ENCODE data around the gene ULBP2.
"Not testable (repeated sequence)": the region's sequence is repeated elsewhere in the genome, so short reads cannot be mapped to it uniquely, and the experiment has no call there.

The ULBP2 gene

GRCh38 chr6:149988550-149989346 lies 46.9 kb downstream of the ULBP2 start:
- Histone ChIP-seq H3K23ac (ENCODE audit: low read depth, low read length, poor library complexity) (peak overlapping the region; percentile 2), H3K18ac (ENCODE audit: low read length) (no peak overlapping the region), H4K8ac (ENCODE audit: low read depth, low read length) (no peak overlapping the region), H2BK15ac (ENCODE audit: low read length) (no peak overlapping the region), H2AFZ (ENCODE audit: low read length) (no peak overlapping the region), H3K4me3 (ENCODE audit: low read length in 2 of 2) (peak overlapping the region in 1 of 2 donors; percentile 3), H3K79me1 (ENCODE audit: low read depth, low read length) (no peaks in the 10 kb centered on the region), H3K9ac (ENCODE audit: low read depth, low read length, poor library complexity) (no peak overlapping the region), H2BK12ac (ENCODE audit: low read length) (no peak overlapping the region), H3K4ac (ENCODE audit: low read length) (no peak overlapping the region), H3K27ac (replicated peaks; ENCODE audit: low read length) (no peak overlapping the region), H2BK120ac (ENCODE audit: low read depth, low read length) (no peak overlapping the region), H3K4me1 (ENCODE audit: control insufficient read depth in 2 of 2, insufficient read depth in 1 of 2, low read depth in 1 of 2, low read length in 2 of 2) (peaks cover 5 to 10% of the 10 kb centered on the region in 2 donors), H3K27me3 (ENCODE audit: control insufficient read depth in 3 of 3, insufficient read depth in 3 of 3, low read depth in 1 of 3, low read length in 3 of 3) (peaks cover 45 to 94% (median 82%) of the 10 kb centered on the region in 3 experiments), H2AK5ac (ENCODE audit: low read depth, low read length) (no peak overlapping the region), H3K14ac (ENCODE audit: low read length) (no peak overlapping the region), H3K9me3 (replicated peaks in 1 of 2; ENCODE audit: control insufficient read depth in 2 of 2, insufficient read depth in 1 of 2, low read depth in 1 of 2, low read length in 2 of 2) (peaks cover 13 to 32% of the 10 kb centered on the region in 2 donors), H3K4me2 (ENCODE audit: insufficient read depth, low read length, poor library complexity, severe bottlenecking) (no peak overlapping the region), H4K91ac (ENCODE audit: low read depth, low read length, poor library complexity) (no peak overlapping the region), H2BK5ac (ENCODE audit: low read length) (no peak overlapping the region), H3K36me3 (replicated peaks in 1 of 2; ENCODE audit: control insufficient read depth in 2 of 2, insufficient read depth in 2 of 2, low read length in 2 of 2) (no peaks in the 10 kb centered on the region)
- WGBS, 2 donors (ENCODE audit: extremely low coverage in 2 of 2, insufficient read length in 2 of 2, insufficient replicate concordance in 1 of 2) = no CpG with 5 or more reads among the region's 17 CpGs
- DNase-seq (ENCODE audit: low spot score) = no peak

- Histone ChIP-seq H3K23ac (ENCODE audit: low read depth, low read length, poor library complexity) (peak overlapping the region; percentile 76), H3K18ac (ENCODE audit: low read length) (peak overlapping the region; percentile 72), H2AFZ (ENCODE audit: low read length) (peak overlapping the region; percentile 87), H2AK5ac (ENCODE audit: low read depth, low read length) (peak overlapping the region; percentile 22), H4K91ac (ENCODE audit: low read depth, low read length, poor library complexity) (no peak overlapping the region), H3K27me3 (ENCODE audit: control insufficient read depth in 3 of 3, insufficient read depth in 3 of 3, low read depth in 1 of 3, low read length in 3 of 3) (peaks cover 40 to 92% (median 75%) of the 10 kb centered on the region in 3 experiments), H2BK120ac (ENCODE audit: low read depth, low read length) (no peak overlapping the region), H3K4me1 (ENCODE audit: control insufficient read depth in 2 of 2, insufficient read depth in 1 of 2, low read depth in 1 of 2, low read length in 2 of 2) (peaks cover 5 to 10% of the 10 kb centered on the region in 2 donors), H3K27ac (replicated peaks; ENCODE audit: low read length) (no peak overlapping the region), H3K4me2 (ENCODE audit: insufficient read depth, low read length, poor library complexity, severe bottlenecking) (no peak overlapping the region), H3K4me3 (ENCODE audit: low read length in 2 of 2) (no peak overlapping the region), H3K9me3 (replicated peaks in 1 of 2; ENCODE audit: control insufficient read depth in 2 of 2, insufficient read depth in 1 of 2, low read depth in 1 of 2, low read length in 2 of 2) (peaks cover 13 to 37% of the 10 kb centered on the region in 2 donors), H2BK15ac (ENCODE audit: low read length) (no peak overlapping the region), H2BK5ac (ENCODE audit: low read length) (no peak overlapping the region), H3K14ac (ENCODE audit: low read length) (peak overlapping the region; percentile 91), H3K4ac (ENCODE audit: low read length) (no peak overlapping the region), H4K8ac (ENCODE audit: low read depth, low read length) (no peak overlapping the region), H3K79me1 (ENCODE audit: low read depth, low read length) (no peaks in the 10 kb centered on the region), H3K36me3 (replicated peaks in 1 of 2; ENCODE audit: control insufficient read depth in 2 of 2, insufficient read depth in 2 of 2, low read length in 2 of 2) (no peaks in the 10 kb centered on the region), H2BK12ac (ENCODE audit: low read length) (no peak overlapping the region), H3K9ac (ENCODE audit: low read depth, low read length, poor library complexity) (no peak overlapping the region)
- DNase-seq (ENCODE audit: low spot score) = no peak
- WGBS, 2 donors (ENCODE audit: extremely low coverage in 2 of 2, insufficient read length in 2 of 2, insufficient replicate concordance in 1 of 2) = no CpG with 5 or more reads among the region's 32 CpGs
Observed at GRCh38 chr6:149990212-149990660, 48.4 kb downstream of the ULBP2 start.

DNA sequence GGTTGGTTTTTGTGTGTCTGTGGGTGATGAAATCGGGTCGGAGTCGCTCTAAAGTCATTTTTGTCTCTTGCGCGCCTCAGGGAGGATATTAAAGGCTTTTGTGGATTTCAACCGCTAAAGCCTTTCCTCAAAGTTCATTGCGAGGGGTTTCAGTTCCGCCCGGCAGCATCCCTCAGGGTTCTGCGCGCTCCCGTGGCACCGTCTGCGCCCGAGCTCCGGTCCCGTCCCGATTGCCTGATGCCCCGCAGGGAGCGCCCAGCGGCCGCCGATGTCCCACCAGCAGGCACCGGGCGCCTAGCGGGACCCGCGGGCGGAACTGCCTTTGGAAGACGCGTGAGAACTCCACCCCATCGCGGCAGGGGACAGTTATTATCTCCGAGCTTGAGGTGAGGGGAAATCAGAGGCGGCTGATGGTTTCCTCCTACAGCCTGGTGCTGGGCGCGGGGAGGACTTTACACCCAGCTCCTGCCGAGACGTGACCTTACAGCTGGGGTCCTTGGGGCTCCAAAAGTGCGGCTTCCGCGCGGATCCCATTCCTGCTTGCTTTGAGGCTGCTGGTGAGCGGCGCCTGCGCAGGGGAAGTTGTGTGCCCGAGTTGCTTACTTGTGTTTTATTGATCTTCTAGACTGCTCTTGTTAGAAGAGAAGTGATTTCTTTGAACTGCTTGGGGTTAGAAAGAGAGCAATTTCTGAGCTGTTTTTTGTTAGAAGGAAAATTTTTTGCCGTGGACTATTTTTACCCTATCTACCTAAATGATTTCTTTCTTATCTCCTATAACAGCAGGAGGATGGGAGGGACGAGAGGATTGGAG lies 49.1 kb downstream of the ULBP2 start:
- no peak overlapping the region for H3K9ac ChIP-seq (ENCODE audit: low read depth, low read length, poor library complexity)
- peak overlapping the region; percentile 87 for H2AFZ ChIP-seq (ENCODE audit: low read length)
- no peak overlapping the region for H2BK5ac ChIP-seq (ENCODE audit: low read length)
- H3K27me3 ChIP-seq (ENCODE audit: control insufficient read depth in 3 of 3, insufficient read depth in 3 of 3, low read depth in 1 of 3, low read length in 3 of 3) = peaks cover 36 to 86% (median 69%) of the 10 kb centered on the region in 3 experiments
- no peak overlapping the region for H2AK5ac ChIP-seq (ENCODE audit: low read depth, low read length)
- H3K79me1 ChIP-seq (ENCODE audit: low read depth, low read length) = no peaks in the 10 kb centered on the region
- H3K4me3 ChIP-seq (ENCODE audit: low read length in 2 of 2) = peak overlapping the region; percentile 29 to 61
- H3K4me2 ChIP-seq (ENCODE audit: insufficient read depth, low read length, poor library complexity, severe bottlenecking) = peak overlapping the region; percentile 55
- no peak overlapping the region for H2BK15ac ChIP-seq (ENCODE audit: low read length)
- H4K91ac ChIP-seq (ENCODE audit: low read depth, low read length, poor library complexity) = no peak overlapping the region
- H2BK12ac ChIP-seq (ENCODE audit: low read length) = no peak overlapping the region
- H3K14ac ChIP-seq (ENCODE audit: low read length) = no peak overlapping the region
- H3K9me3 ChIP-seq (replicated peaks in 1 of 2; ENCODE audit: control insufficient read depth in 2 of 2, insufficient read depth in 1 of 2, low read depth in 1 of 2, low read length in 2 of 2) = peaks cover 11 to 34% of the 10 kb centered on the region in 2 donors
- no peak overlapping the region for H2BK120ac ChIP-seq (ENCODE audit: low read depth, low read length)
- no peak overlapping the region for H4K8ac ChIP-seq (ENCODE audit: low read depth, low read length)
- no peak overlapping the region for H3K4ac ChIP-seq (ENCODE audit: low read length)
- H3K23ac ChIP-seq (ENCODE audit: low read depth, low read length, poor library complexity) = peak overlapping the region; percentile 25
- H3K4me1 ChIP-seq (ENCODE audit: control insufficient read depth in 2 of 2, insufficient read depth in 1 of 2, low read depth in 1 of 2, low read length in 2 of 2) = peaks cover 5 to 10% of the 10 kb centered on the region in 2 donors
- no peak overlapping the region for H3K27ac ChIP-seq (replicated peaks; ENCODE audit: low read length)
- no peak for DNase-seq (ENCODE audit: low spot score)
- H3K18ac ChIP-seq (ENCODE audit: low read length) = peak overlapping the region; percentile 15
- WGBS, 2 donors (ENCODE audit: extremely low coverage in 2 of 2, insufficient read length in 2 of 2, insufficient replicate concordance in 1 of 2) = no CpG with 5 or more reads among the region's 49 CpGs
- H3K36me3 ChIP-seq (replicated peaks in 1 of 2; ENCODE audit: control insufficient read depth in 2 of 2, insufficient read depth in 2 of 2, low read length in 2 of 2) = no peaks in the 10 kb centered on the region

GRCh38 chr6:149991472-149991795 lies 49.6 kb downstream of the ULBP2 start:
- H3K23ac ChIP-seq (ENCODE audit: low read depth, low read length, poor library complexity); H2BK12ac ChIP-seq (ENCODE audit: low read length); H3K4me3 ChIP-seq (ENCODE audit: low read length in 2 of 2); H3K27ac ChIP-seq (replicated peaks; ENCODE audit: low read length); H4K91ac ChIP-seq (ENCODE audit: low read depth, low read length, poor library complexity); H3K14ac ChIP-seq (ENCODE audit: low read length); H4K8ac ChIP-seq (ENCODE audit: low read depth, low read length); H3K4me2 ChIP-seq (ENCODE audit: insufficient read depth, low read length, poor library complexity, severe bottlenecking); H3K4ac ChIP-seq (ENCODE audit: low read length); H3K36me3 ChIP-seq (replicated peaks in 1 of 2; ENCODE audit: control insufficient read depth in 2 of 2, insufficient read depth in 2 of 2, low read length in 2 of 2); DNase-seq (ENCODE audit: low spot score); H2BK120ac ChIP-seq (ENCODE audit: low read depth, low read length); H2BK15ac ChIP-seq (ENCODE audit: low read length); H3K9ac ChIP-seq (ENCODE audit: low read depth, low read length, poor library complexity); H2BK5ac ChIP-seq (ENCODE audit: low read length); H3K4me1 ChIP-seq (ENCODE audit: control insufficient read depth in 2 of 2, insufficient read depth in 1 of 2, low read depth in 1 of 2, low read length in 2 of 2); H3K79me1 ChIP-seq (ENCODE audit: low read depth, low read length); H3K18ac ChIP-seq (ENCODE audit: low read length); H2AK5ac ChIP-seq (ENCODE audit: low read depth, low read length): not testable (repeated sequence)
- WGBS, 2 donors (ENCODE audit: extremely low coverage in 2 of 2, insufficient read length in 2 of 2, insufficient replicate concordance in 1 of 2) = no CpG with 5 or more reads among the region's 7 CpGs
- Histone ChIP-seq H2AFZ (ENCODE audit: low read length) (peak overlapping the region; percentile 87), H3K27me3 (ENCODE audit: control insufficient read depth in 3 of 3, insufficient read depth in 3 of 3, low read depth in 1 of 3, low read length in 3 of 3) (peaks cover 33 to 80% (median 65%) of the 10 kb centered on the region in 3 experiments), H3K9me3 (replicated peaks in 1 of 2; ENCODE audit: control insufficient read depth in 2 of 2, insufficient read depth in 1 of 2, low read depth in 1 of 2, low read length in 2 of 2) (peaks cover 11 to 30% of the 10 kb centered on the region in 2 donors)
